ENCODE data around the gene HOXD13. TPM values are rescaled to one million over a fixed set of nuclear protein-coding genes. Genes with fewer than 3 reads are reported as not detected.

HOXD13 gene
- total RNA-seq, 1 experiment from 2014 or later: not detected

DNA sequence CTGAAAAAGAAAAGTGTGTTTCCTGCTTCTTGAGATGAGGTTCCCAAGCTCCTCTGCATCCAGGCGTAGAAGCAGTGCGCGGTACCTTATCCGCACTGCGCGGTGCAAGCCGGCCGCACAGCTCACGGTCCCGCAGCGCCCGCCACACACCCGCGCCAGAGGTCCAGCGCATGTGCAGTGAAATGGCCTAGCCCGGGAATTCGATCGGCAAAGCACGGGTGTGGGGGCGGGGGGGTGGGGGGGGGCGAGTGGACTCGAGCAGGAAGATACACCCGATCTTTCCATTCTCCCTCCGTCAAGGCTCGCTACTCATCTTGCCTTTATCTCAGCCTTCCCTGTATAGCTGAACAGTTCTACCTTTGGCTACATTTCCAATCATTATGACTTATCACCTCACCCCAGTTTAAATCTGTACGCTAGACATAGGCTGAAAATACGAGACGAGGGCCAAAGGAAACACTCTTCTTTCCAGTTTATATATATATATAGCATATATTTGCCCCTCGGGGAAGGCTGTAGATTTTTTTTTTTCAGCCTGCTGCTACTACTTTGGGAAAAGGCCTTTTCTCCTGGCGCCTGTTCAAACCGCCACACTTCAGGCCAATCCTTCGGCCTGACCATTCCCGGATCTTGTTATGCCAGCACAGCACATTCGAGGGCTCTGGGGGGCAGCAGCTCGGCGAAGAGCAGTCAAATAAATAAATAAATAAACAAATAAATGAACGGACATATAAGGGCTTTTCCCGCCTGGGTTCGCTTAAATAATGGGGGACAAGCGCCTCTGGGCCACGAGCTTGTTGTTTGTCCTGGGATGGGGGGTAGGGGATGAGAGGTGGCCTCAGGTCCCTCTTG lies 47.4 kb downstream of the HOXD13 start:
- TF ChIP-seq, protein P1, sequence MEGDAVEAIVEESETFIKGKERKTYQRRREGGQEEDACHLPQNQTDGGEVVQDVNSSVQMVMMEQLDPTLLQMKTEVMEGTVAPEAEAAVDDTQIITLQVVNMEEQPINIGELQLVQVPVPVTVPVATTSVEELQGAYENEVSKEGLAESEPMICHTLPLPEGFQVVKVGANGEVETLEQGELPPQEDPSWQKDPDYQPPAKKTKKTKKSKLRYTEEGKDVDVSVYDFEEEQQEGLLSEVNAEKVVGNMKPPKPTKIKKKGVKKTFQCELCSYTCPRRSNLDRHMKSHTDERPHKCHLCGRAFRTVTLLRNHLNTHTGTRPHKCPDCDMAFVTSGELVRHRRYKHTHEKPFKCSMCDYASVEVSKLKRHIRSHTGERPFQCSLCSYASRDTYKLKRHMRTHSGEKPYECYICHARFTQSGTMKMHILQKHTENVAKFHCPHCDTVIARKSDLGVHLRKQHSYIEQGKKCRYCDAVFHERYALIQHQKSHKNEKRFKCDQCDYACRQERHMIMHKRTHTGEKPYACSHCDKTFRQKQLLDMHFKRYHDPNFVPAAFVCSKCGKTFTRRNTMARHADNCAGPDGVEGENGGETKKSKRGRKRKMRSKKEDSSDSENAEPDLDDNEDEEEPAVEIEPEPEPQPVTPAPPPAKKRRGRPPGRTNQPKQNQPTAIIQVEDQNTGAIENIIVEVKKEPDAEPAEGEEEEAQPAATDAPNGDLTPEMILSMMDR (IDR thresholded peaks at IDR 0.05; ENCODE audit: unreplicated experiment): no peak
- Mint-ChIP-seq H3K27ac (ENCODE audit: unreplicated experiment) (no peak overlapping the region), H3K27me3 (ENCODE audit: unreplicated experiment) (no peaks in the 10 kb centered on the region), H3K4me3 (ENCODE audit: low read depth, unreplicated experiment) (peak overlapping the region; percentile 70), H3K9me3 (ENCODE audit: low read depth, unreplicated experiment) (no peaks in the 10 kb centered on the region), H3K4me1 (ENCODE audit: low read depth, unreplicated experiment) (no peaks in the 10 kb centered on the region), H3K36me3 (ENCODE audit: insufficient read depth, unreplicated experiment) (no peaks in the 10 kb centered on the region)
- no TSS peak for BruUV-seq (replicated peaks)
- CTCF ChIA-PET: interaction anchor here (0.6 to 3.3 kb wide), 12 partner anchors 9 to 514 kb away, joined by 3 to 87 read pairs (median 5); no protein-coding TSS in a partner anchor
- no peak for DNase-seq
- intact Hi-C loops (cut with micrococcal nuclease; ENCODE audit: unreplicated experiment): loop anchor here (1.0 to 5.0 kb wide), 6 partner anchors 132 to 513 kb away; no protein-coding TSS in a partner anchor

DNA sequence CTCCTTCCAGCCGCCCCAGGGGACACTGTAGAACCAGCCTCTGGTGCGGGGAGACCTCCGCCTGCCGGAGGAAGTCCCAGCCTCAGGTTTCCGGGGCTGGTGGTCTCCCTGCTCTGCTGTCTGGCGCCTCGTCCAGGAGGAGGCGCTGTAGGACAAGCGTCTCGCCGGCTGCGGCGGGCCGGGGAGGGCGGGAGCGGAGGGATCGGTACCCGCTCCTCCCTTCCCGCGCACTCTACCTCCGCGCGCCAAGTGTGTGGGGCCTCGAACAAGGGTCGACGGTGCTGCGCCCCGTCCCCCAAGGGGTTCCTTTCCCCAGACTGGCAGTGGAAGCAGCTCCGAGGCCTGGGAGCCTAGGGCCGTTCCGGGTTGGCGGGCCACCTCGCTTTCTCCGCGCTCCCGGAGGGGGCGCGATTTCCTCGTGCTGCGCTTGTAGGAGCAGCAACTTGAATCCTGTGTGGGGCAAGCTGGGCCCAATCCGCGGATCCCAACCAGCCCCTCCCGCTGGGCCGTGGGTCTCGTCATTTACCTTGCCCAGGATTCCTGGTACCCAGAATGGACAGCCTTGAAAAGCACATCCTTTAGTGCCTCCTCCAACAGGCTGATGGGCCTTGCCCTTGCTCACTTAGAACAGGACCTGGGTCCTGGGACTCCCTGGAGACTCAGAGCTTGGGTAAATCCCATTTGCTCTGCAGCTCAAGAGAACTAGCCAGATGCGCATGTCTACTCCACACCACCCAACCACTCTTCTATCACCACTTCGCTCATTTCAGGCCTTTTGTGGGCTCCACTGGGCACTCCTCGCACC lies 48.2 kb downstream of the HOXD13 start:
- peaks cover 6% of the 10 kb centered on the region for H3K27me3 Mint-ChIP-seq (ENCODE audit: unreplicated experiment)
- H3K9me3 Mint-ChIP-seq (ENCODE audit: low read depth, unreplicated experiment): no peaks in the 10 kb centered on the region
- H3K4me1 Mint-ChIP-seq (ENCODE audit: low read depth, unreplicated experiment): no peaks in the 10 kb centered on the region
- intact Hi-C loops (cut with micrococcal nuclease; ENCODE audit: unreplicated experiment): loop anchor here (1.0 to 5.0 kb wide), 6 partner anchors 132 to 512 kb away; no protein-coding TSS in a partner anchor
- H3K4me3 Mint-ChIP-seq (ENCODE audit: low read depth, unreplicated experiment): peak overlapping the region; percentile 70
- BruUV-seq (replicated peaks): no TSS peak
- peak; percentile 89 for DNase-seq
- H3K36me3 Mint-ChIP-seq (ENCODE audit: insufficient read depth, unreplicated experiment): no peaks in the 10 kb centered on the region
- no peak overlapping the region for H3K27ac Mint-ChIP-seq (ENCODE audit: unreplicated experiment)
- TF ChIP-seq, protein P1 (IDR thresholded peaks at IDR 0.05; ENCODE audit: unreplicated experiment): peak; percentile 99
- CTCF ChIA-PET: interaction anchor here (0.6 to 3.3 kb wide), 16 partner anchors 9 to 1344 kb away, joined by 3 to 87 read pairs (median 4); no protein-coding TSS in a partner anchor

DNA sequence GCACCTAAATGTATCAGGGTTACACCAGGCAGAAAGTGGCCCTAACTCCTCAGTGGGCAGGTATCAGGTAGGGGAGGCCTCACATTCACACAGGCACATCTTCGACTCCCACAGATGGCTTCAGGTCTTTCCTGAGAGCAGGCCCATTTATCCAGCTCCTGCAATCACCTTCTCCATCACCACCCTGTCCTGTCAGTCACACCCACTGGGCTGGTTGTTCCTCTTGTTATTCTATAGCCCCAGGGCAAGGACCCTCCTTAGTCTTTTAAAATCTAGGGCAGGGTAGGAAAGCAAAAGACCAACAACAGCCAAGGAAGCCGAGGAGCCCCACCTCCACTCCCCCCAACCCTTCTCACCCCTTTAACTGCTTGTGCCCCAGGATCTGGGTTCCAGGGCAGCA lies 49.8 kb downstream of the HOXD13 start:
- Mint-ChIP-seq H3K9me3 (ENCODE audit: low read depth, unreplicated experiment) (no peaks in the 10 kb centered on the region), H3K27me3 (ENCODE audit: unreplicated experiment) (peaks cover 14% of the 10 kb centered on the region), H3K36me3 (ENCODE audit: insufficient read depth, unreplicated experiment) (no peaks in the 10 kb centered on the region), H3K4me3 (ENCODE audit: low read depth, unreplicated experiment) (no peak overlapping the region), H3K4me1 (ENCODE audit: low read depth, unreplicated experiment) (no peaks in the 10 kb centered on the region), H3K27ac (ENCODE audit: unreplicated experiment) (no peak overlapping the region)
- intact Hi-C loops (cut with micrococcal nuclease; ENCODE audit: unreplicated experiment): loop anchor here (5.0 kb wide), 1 partner anchor 130 kb away; no protein-coding TSS in a partner anchor
- CTCF ChIA-PET: interaction anchor here (3.3 kb wide), 1 partner anchor 313 kb away, joined by 87 read pairs; no protein-coding TSS in a partner anchor
- BruUV-seq (replicated peaks): no TSS peak
- TF ChIP-seq, protein P1 (IDR thresholded peaks at IDR 0.05; ENCODE audit: unreplicated experiment): no peak
- no peak for DNase-seq

Other genes starting within 250 kb of the HOXD13 start
- 24.6 and 31.1 TPM in 2 replicates for gene LNPK, start 90.5 kb upstream of the HOXD13 start, total RNA-seq (2022)
- gene EVX2, start 8.8 kb upstream of the HOXD13 start, total RNA-seq (2022): not detected in 2 replicates
- gene HOXD12, start 7.1 kb downstream of the HOXD13 start, total RNA-seq (2022): not detected in 2 replicates
- gene HOXD11, start 14.6 kb downstream of the HOXD13 start, total RNA-seq (2022): not detected in 2 replicates
- gene HOXD10, start 24.1 kb downstream of the HOXD13 start, total RNA-seq (2022): not detected in 2 replicates
- gene HOXD9, start 30.0 kb downstream of the HOXD13 start, total RNA-seq (2022): not detected in 2 replicates
- gene HOXD8, start 37.0 kb downstream of the HOXD13 start, total RNA-seq (2022): not detected in 2 replicates
- not detected in 2 replicates for gene HOXD4, start 58.8 kb downstream of the HOXD13 start, total RNA-seq (2022)
- not detected in 2 replicates for gene HOXD3, start 64.6 kb downstream of the HOXD13 start, total RNA-seq (2022)
- not detected in 2 replicates for gene HOXD1, start 95.9 kb downstream of the HOXD13 start, total RNA-seq (2022)
- 36.0 and 44.7 TPM in 2 replicates for gene MTX2, start 176.7 kb downstream of the HOXD13 start, total RNA-seq (2022)